HG03575 (cell line): ENCODE results near the gene C3orf38.
"Not testable (repeated sequence)": the region's sequence is repeated elsewhere in the genome, so short reads cannot be mapped to it uniquely, and the experiment has no call there.

Experiments used
- ATAC-seq: cut with Tn5 transposase; IDR thresholded peaks from one replicate; pipeline ENCODE4 v1.9.1; 2021; ENCODE audit not compliant: unreplicated experiment, insufficient number of reproducible peaks, low FRiP score; ENCODE audit errors: extremely low read depth

C3orf38 gene

DNA sequence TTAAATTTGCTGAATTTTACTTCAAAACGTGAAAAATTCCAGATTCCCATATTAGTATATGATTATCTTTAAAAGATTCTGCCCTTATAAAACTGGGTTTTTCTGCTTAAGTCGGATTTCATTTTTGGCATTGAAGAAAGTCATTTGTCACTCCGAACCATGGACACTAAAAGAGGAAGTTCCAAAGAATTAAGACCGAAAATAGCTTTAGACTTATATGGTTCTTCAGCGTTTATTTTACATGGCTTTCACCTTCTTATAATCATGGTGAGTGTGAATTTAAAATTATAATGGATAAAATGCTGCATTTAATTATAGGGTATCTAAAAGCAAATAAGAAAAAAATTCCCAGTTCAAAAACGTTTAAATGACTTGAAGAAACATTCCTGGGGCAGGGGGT is 1.0 kb downstream of the C3orf38 start:
- no peak for ATAC-seq

DNA sequence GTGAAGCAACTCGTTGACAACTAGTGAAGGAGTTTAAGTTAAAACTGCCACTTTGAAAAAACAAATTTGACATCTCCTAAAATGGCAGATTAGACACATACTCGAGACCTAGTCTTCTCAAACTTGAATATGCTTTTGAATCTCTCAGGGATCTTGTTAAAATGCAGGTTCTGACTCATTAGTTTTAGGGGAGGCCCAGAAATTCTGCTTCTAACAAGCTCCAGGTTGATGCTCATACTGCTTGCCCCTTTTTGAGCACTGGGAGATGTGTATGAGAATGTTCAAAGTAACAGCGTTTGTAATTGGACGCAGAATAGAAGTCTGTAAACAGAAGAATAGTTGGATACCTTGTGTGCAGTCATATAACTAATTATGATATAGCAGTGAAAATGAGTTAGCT is 1.6 kb downstream of the C3orf38 start:
- no peak for ATAC-seq

DNA sequence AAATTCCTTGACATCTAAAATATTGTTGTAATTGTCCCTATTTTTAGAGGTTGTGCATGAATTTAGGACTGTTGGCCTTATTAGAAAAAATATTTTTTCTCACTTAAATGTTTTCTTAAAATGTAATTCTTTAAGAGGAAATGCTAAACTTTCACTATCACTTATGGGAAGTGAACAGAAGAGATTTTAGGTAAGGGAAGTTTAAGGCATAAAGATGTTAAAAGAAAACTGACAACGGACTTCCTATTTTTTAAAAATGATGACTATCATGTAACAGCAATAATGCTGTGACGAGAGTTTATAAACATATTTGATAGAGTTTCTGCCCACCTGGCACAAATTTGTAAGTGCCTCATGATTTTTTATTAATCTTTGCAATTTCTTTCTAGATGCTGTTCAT is 3.1 kb downstream of the C3orf38 start:
- no peak for ATAC-seq

DNA sequence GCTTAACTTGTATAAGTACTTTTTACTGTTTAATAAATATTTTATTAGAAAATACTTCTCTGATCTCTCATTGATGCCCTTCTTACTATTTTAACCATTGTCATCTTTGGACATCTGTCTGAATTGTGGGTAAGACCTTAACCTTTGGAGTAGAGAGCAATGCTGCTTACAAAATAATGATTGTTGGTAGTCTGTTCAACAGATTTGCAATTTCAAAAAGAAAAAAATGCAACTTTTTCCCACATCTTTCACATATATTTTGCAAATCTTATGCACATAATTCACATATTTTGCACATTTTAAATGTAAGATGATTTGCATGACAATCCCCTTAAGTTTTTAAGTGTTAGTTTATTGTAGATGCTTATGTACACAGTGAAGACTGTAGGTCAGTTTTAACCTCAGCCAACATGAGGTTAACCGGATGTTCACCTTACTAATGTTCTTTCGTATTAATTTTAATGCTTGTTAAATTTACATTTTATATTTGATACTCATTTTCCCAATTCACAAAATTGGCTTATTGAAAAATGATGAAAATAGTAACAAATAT is 16.7 kb downstream of the C3orf38 start:
- no peak for ATAC-seq

DNA sequence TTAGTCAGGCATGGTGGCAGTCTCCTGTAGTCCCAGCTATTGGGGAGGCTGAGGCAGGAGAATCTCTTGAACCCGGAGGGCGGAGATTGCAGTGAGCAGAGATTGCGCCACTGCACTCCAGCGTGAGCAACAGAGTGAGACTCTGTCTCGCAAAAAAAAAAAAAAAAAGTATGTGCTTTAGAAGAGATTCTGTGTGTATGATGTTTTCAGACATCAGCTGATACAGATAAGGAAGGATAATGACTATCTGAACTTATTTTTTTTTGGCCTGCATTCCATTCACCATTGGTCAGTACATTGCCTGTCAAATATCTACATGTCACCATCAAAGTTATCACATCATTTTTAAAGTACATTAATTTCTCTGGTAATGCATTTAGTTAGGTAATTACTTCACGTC is 17.4 kb downstream of the C3orf38 start:
- ATAC-seq, result no peak

DNA sequence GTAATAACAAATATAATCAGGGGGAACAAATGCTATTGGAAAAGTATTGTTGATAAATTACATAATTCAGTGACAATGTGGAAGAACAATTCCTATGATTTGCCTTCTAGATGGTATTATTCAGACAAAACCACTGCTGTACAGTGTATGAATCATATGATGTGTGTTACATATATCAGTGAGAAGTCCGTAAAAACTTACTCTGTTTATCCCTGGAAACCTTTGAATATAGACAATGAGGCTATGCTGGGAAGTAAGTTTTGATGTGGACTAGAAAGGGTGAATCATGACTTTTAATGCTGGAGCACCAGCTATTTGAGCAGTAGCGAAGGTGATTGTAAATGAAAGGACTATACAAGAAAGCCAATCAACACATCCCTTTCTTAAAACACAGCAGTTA is 17.9 kb downstream of the C3orf38 start:
- no peak for ATAC-seq

DNA sequence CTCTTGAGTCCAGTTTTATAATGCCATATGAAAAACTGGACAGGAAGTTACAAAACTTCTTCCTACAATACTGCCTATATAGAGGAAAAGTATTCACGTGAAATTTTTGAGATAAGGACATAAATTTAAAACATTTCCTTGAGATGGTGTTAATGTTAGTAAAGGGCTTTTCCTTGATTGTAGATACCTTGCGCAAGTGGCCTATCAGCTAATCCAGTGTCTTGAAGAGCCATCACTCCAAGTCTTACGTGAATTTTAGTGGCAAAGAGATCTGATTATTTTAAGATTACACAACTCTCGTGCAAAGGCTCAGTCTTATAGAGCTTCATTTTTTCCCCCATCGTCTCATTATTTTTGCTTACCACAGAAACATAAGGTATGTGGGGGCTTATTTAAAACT is 18.4 kb downstream of the C3orf38 start:
- no peak for ATAC-seq

DNA sequence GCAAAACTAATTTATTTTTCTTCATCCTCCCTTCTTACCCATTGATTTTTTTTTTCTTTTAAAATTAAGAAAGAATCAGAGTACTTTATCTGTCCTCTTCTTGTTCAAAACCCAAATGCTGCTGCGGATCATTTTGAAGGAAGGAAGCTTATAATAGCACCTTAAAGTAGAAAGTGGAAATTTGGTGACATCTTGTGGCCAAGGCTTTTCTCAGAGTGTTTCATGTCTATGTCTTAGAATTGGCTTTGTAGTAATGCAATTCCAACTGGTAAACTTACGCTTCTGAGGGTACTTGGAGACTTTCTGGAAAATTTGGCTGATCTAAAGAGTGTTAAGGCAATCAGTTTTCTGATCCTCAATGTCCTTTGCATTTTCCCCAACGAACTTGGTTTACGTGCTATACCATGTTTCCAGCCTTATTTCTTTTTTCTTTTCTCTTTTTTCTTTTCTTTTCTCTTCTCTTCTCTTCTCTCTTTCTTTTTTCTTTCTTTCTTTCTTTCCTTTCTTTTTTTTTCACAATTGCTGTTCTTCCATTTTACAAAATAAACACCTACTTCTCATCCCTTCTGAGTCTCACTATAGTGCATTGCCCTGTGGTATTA is 30.7 kb downstream of the C3orf38 start:
- peak; percentile 74 for ATAC-seq

DNA sequence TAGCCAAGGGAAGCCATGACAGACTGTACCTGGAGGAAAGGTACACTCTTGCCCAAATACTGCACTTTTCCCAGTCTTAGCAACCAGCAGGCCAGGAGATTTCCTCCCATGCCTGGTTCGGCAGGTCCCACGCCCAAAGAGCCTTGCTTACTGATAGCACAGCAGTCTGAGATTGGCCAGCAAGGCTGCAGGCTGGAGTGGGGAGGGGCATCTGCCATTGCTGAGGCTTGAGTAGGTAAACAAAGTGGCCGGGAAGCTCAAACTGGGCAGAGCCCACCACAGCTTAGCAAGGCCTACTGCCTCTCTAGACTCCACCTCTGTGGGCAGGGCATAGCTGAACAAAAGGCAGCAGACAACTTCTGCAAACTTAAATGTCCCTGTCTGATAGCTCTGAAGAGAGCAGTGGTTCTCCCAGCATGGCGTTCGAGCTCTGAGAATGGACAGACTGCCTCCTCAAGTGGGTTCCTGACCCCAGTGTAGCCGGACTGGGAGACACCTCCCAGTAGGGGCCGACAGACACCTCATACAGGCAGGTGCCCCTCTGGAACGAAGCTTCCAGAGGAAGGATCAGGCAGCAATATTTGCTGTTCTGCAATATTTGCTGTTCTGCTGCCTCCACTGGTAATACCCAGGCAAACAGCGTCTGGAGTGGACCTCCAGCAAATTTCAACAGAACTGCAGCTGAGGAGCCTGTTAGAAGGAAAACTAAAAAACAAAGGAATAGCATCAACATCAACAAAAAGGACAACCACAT is 32.6 kb downstream of the C3orf38 start:
- not testable (repeated sequence) for ATAC-seq

DNA sequence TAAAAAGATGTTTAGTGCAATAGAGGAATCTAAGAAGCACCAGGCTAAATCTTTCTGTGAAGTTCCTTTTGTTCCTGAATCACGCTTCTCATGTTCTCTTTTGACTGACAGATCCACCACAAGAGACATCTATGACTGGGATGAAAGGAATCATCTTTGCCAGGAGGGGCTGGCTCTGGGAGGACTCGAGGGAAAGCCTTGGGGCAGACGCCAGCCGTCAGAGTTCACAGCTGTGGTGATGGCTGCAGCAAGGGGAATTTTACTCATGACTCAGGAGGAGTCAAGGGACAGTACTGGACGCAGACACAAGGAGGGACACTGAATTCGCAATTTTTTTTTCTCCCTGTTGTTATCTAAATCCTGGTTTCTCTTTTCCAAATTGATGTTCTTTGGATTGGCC is 38.7 kb downstream of the C3orf38 start:
- ATAC-seq, result no peak

DNA sequence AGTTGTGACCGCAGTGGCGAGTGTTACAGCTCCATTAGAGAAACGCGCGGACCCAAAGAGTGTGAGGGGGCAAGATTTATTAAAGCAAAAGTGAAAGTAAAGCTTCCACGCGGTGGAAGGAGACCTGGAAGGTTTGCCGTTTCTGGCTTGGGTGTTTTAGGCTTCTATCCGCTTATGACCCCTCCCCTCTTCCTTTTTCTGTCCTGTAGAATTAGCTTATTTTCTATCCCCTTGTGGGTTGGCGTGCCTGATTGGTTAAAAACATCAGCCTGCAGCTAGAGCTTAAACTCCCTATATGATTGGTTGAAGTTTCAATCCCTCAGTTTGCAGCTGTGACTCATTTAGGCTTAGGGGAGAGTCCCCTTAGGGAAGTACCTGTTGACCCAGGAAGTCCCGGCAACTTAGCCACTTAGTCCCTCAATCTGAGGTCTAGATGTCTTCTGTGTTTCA is 39.6 kb downstream of the C3orf38 start:
- ATAC-seq, result peak; percentile 81

DNA sequence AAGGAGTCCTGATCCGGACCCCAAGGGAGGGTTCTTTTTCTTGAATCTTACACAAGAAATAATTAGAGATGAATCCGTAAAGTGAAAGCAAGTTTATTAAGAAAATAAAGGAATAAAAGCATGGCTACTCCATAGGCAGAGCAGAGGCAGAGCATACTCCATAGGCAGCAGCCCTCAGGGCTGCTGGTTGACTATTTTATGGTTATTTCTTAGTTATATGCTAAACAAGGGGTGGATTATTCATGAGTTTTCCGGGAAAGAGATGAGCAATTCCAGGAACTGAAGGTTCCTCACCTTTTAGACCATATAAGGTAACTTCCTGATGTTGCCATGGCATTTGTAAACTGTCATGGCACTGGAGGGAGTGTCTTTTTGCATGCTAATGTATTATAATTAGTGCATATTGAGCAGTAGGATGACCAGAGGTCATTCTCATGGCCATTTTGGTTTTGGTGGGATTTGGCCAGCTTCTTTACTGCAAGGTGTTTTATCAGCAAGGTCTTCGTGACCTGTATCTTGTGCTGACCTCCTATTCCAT is 42.2 kb downstream of the C3orf38 start:
- no peak for ATAC-seq

DNA sequence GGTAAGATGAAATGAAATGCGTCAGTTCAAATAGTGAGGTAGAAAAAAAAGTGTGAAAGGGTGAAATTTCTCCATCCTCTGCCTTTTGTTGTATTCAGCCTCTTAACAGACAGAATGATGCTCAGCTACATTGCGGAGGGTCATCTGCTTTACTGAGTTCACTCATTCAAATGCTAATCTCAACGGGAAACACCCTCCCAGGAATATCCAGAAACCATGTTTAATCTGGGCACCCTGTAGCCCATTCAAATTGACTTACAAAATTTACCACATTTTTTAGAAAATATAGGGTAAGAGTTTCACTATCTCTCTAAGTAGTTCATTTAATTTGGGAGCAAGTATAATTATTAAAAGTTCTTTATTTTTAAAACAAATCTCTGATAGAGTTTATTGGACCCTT is 42.9 kb downstream of the C3orf38 start:
- ATAC-seq, result no peak

DNA sequence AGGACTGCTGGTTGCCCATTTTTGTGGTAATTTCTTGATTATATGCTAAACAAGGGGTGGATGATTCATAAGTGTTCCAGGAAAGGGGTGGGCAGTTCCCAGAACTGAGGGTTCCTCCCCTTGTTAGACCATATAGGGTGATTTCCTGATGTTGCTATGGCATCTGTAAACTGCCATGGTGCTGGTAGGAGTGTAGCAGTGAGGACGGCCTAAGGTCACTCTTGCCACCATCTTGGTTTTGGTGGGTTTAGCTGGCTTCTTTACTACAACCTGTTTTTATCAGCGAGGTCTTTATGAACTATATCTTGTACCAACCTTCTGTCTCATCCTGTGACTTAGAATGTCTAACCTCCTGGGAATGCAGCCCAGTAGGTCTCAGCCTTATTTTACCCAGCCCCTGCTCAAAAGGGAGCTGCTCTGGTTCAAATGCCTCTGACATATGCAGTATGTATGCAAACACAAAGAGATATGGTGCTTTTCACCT is 46.2 kb downstream of the C3orf38 start:
- ATAC-seq, result no peak

DNA sequence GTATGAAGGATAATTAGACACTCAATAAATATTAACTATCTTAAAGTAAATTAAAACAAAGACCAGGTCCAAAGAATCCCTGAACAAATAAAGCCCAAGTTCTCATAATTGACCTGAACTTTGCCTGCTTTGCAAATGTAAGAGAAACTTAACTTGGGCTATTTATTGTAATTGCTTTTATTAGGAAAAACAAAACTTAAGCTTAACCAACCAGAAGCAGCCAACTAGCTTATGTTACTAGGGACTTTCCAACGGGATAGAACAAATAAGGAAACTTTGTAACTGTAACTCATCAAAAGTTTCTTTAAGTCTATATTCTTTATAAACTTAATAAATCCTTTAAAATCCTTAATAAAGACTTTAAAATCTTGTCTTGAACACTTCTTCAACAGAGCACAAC is 48.4 kb downstream of the C3orf38 start:
- no peak for ATAC-seq

DNA sequence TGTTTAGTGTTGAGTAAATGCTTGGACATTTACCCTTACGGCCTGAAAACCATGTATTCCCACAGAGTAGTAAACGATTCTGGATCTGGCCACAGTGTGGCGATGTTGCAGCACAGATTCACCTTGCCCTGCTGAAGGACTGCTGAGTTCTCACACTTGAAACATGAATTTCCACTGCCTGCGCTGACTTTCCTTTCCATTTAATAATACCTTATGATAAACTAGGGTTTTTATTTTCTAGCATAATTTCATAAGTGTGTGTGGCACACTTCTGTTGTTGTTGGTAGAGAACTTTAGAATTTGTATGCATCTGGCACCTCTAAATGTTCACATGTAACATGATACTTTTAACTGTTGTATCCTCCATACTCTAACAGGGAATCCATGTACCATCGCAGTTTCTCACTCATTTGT is 53.9 kb downstream of the C3orf38 start:
- peak; percentile 96 for ATAC-seq
